A549 (cell line): ENCODE results near the gene SPIN2A. TPM values are rescaled to one million over a fixed set of nuclear protein-coding genes. Genes with fewer than 3 reads are reported as not detected.
"Not testable (repeated sequence)": the region's sequence is repeated elsewhere in the genome, so short reads cannot be mapped to it uniquely, and the experiment has no call there.

Experiments used
- ATAC-seq, 2 experiments: fragments of 200-7000 bp in 1 of 2; fragments of >200 bp in 1 of 2; cut with Nextera tagmentation in 1 of 2; cut with Tn5 transposase in 1 of 2; 3 replicates each; pipeline versions ENCODE4 v1.8.0 to v1.9.1; 2018 to 2020; ENCODE audit warnings: mild to moderate bottlenecking in 1 of 2, moderate library complexity in 1 of 2
- CTCF ChIA-PET: fragments of 300-600 bp; sonication (Branson Sonifier 250); formaldehyde crosslinking; extraction: SDS; loops from one replicate; lab custom pipeline; 2021; ENCODE audit warnings: antibody characterized with exemption, inconsistent platforms; lab: Yijun Ruan, JAX
- POLR2A ChIA-PET: fragments of 350-600 bp; formaldehyde crosslinking; extraction: SDS; loops from one replicate; lab custom pipeline; 2021; ENCODE audit warnings: antibody characterized with exemption, inconsistent platforms; lab: Yijun Ruan, JAX
- DNase-seq, 2 experiments: peaks; one replicate each; pipeline versions ENCODE4 v3.0.0 to v3.0.0-alpha.2; 2011 to 2016; ENCODE audit warnings: low read depth in 1 of 2, low spot score in 1 of 2
- FAIRE-seq: peaks from 2 replicates; lab custom pipeline; 2011; peaks lifted over from hg19 to GRCh38; lab: Jason Lieb, UNC
- H3K27ac ChIP-seq, 2 experiments: fragments of >200 bp; sonication (Bioruptor Twin); formaldehyde crosslinking; 3 replicates each; pipeline ENCODE4 v1.5.1; 2016 to 2017
- H3K4me1 ChIP-seq: fragments of >200 bp; sonication (Bioruptor Twin); formaldehyde crosslinking; 3 replicates; pipeline ENCODE4 v1.6.1; 2016
- H3K4me2 ChIP-seq: fragments of >200 bp; sonication (Bioruptor Twin); formaldehyde crosslinking; 3 replicates; pipeline ENCODE4 v1.6.1; 2016
- H3K4me3 ChIP-seq: fragments of >200 bp; sonication (Bioruptor Twin); formaldehyde crosslinking; 3 replicates; pipeline ENCODE4 v1.5.1; 2016
- H3K9me3 ChIP-seq: fragments of >200 bp; sonication (Bioruptor Twin); formaldehyde crosslinking; 3 replicates; pipeline ENCODE4 v1.6.1; 2016
- FOSB ChIP-seq: fragments of 250-450 bp; sonication (Bioruptor Pico); IDR thresholded peaks from 2 replicates; pipeline ENCODE4 v1.5.0; 2020; ENCODE audit warnings: mild to moderate bottlenecking, moderate library complexity
- FOXS1 ChIP-seq: fragments of 250-450 bp; sonication (Bioruptor Pico); IDR thresholded peaks from 2 replicates; pipeline ENCODE4 v1.5.0; 2020; ENCODE audit warnings: mild to moderate bottlenecking, moderate library complexity
- HDAC2 ChIP-seq: fragments of 200-600 bp; sonication (generic); IDR thresholded peaks from 2 replicates; pipeline ENCODE4 v1.6.1; 2016
- JUNB ChIP-seq: fragments of >200 bp; sonication (Bioruptor Twin); formaldehyde crosslinking; IDR thresholded peaks from 2 replicates; pipeline ENCODE4 v1.6.1; 2016
- MAFK ChIP-seq: fragments of 450-650 bp; IDR thresholded peaks from 2 replicates; pipeline ENCODE4 v1.6.1; 2014; ENCODE audit not compliant: partially characterized antibody
- MAZ ChIP-seq: fragments of 150-350 bp; IDR thresholded peaks from 2 replicates; pipeline ENCODE4 v1.6.1; 2014; ENCODE audit warnings: antibody characterized with exemption, low read depth, low read length, borderline replicate concordance
- NFE2L2 ChIP-seq: fragments of 150-350 bp; conservative IDR thresholded peaks from 2 replicates; pipeline ENCODE4 v1.6.1; 2014; ENCODE audit warnings: low read length
- NPAS2 ChIP-seq: fragments of 250-450 bp; sonication (Bioruptor Pico); IDR thresholded peaks from 2 replicates; pipeline ENCODE4 v1.8.0; 2022; ENCODE audit warnings: mild to moderate bottlenecking, moderate library complexity, borderline replicate concordance
- PBX3 ChIP-seq: IDR thresholded peaks from 2 replicates; pipeline ENCODE4 v1.6.1; 2012
- POLR2A ChIP-seq: IDR thresholded peaks from 2 replicates; pipeline ENCODE4 v1.6.1; 2012; ENCODE audit warnings: mild to moderate bottlenecking, low read length
- RAD21 ChIP-seq, 2 experiments: fragments of >200 bp in 1 of 2; sonication (Bioruptor Twin) in 1 of 2; formaldehyde crosslinking in 1 of 2; IDR thresholded peaks in 1 of 2; conservative IDR thresholded peaks in 1 of 2; 2 replicates in 1 of 2; 3 replicates in 1 of 2; pipeline ENCODE4 v1.6.1; 2012 to 2018; ENCODE audit warnings: inconsistent platforms in 1 of 2
- RFX5 ChIP-seq: fragments of 450-650 bp; IDR thresholded peaks from 2 replicates; pipeline ENCODE4 v1.7.1; 2014; ENCODE audit warnings: antibody characterized with exemption, mild to moderate bottlenecking, moderate library complexity
- SMC3 ChIP-seq: fragments of >200 bp; sonication (Bioruptor Twin); formaldehyde crosslinking; IDR thresholded peaks from 3 replicates; pipeline ENCODE4 v1.6.1; 2018; ENCODE audit warnings: inconsistent platforms
- TFCP2L1 ChIP-seq: fragments of 250-450 bp; sonication (Bioruptor Pico); IDR thresholded peaks from 2 replicates; pipeline ENCODE4 v1.5.0; 2021; ENCODE audit warnings: mild to moderate bottlenecking
- USF2 ChIP-seq: fragments of 450-650 bp; IDR thresholded peaks from 2 replicates; pipeline ENCODE4 v1.6.1; 2014; ENCODE audit warnings: antibody characterized with exemption
- WGBS: methylation state at CpG from one replicate; pipeline ENCODE4 v1.1.6; 2017; ENCODE audit errors: missing lambda C conversion rate; 5-methylcytosine and 5-hydroxymethylcytosine counted together
- polyA plus RNA-seq, 4 experiments: library from polyadenylated mRNA; depleted of rRNA in 3 of 4; stranded (reverse); fragments of >200 nt; fragmentation: RNase III in 1 of 4; extraction: RNeasy Plus Mini Kit Qiagen cat#74134 plus additional on column Dnase treatment in 1 of 4; gene quantifications; 2 replicates in 3 of 4; 3 replicates in 1 of 4; pipeline ENCODE4 v1.2.3, GENCODE V29; 2011 to 2017
- TF ChIP-seq, protein P1 (sequence below): IDR thresholded peaks from 2 replicates; pipeline ENCODE4 v1.6.1; 2012

SPIN2A gene
- polyA plus RNA-seq, 2 of the 4 experiments (the other 2 are of a cell fraction): 0.21 to 0.31 TPM

GRCh38 chrX:57121162-57121755, 15.9 kb downstream of the SPIN2A start, which contains the start of gene SPIN2B (continued):
- no peak for TF ChIP-seq JUNB
- no peak for TF ChIP-seq RAD21 (conservative IDR thresholded peaks at IDR 0.05 in 1 of 2, IDR thresholded peaks at IDR 0.05 in 1 of 2)
- TF ChIP-seq HDAC2: no peak

DNA sequence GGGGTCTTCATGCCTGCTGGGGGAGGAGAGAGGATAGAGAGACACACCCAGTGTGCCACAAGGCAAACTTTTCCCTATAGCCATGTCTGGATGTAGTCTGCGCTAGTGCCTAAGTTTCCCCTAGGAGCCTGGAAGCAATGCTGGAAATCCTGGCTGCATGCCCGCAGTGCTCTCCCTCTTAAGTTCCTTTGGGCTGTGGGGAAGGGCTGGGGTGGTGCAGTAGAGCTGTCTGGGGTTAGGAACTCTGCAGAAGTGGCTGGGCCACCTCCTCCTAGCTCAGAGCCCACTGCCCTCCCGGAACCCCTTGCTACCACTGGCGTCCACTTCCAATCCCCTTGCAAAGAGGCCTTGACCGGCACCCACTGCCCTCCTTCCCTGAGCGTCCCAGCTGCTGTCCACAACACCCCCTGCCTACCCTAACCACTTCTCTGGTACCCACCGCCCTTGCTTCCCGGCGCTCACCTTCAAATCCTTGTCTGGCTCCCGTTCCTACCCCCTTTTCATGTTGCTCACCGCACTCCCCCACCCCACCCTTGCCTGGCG, 16.5 kb downstream of the SPIN2A start:
- H3K9me3 ChIP-seq, DNase-seq, CTCF ChIA-PET, H3K4me1 ChIP-seq, FAIRE-seq: not testable (repeated sequence)
- H3K4me2 ChIP-seq: peak overlapping the region; percentile 67
- peak overlapping the region; percentile 72 for H3K4me3 ChIP-seq
- ATAC-seq: peak in 1 of 2 experiments; percentile 48; a peak in 4 of 6 replicates
- H3K27ac ChIP-seq: peak overlapping the region; percentile 84 to 90
- POLR2A ChIA-PET: interaction anchor here (1.7 kb wide), 1 partner anchor 125 kb away, joined by 8 read pairs; the partner anchor contains the start of gene SPIN3
- WGBS: 10% methylated on average over 6 of the region's 12 CpGs

GRCh38 chrX:57119416-57119815, 17.8 kb downstream of the SPIN2A start:
- Histone ChIP-seq H3K27ac (no peak overlapping the region), H3K4me3 (no peak overlapping the region), H3K4me2 (no peak overlapping the region), H3K4me1 (peaks cover 4% of the 10 kb centered on the region; the same call in 1 of the 3 replicates), H3K9me3 (no peaks in the 10 kb centered on the region)
- CTCF ChIA-PET: no interaction called here
- 85% methylated on average over 1 of the region's 1 CpG for WGBS
- FAIRE-seq (no peak), ATAC-seq (no peak), DNase-seq (no peak)
- TF ChIP-seq FOXS1 (CRISPR knock-in tag) (no peak), USF2 (no peak), RFX5 (no peak), SMC3 (no peak), NPAS2 (no peak), MAZ (no peak), MAFK (no peak), PBX3 (no peak), POLR2A (no peak), NFE2L2 (no peak), TFCP2L1 (CRISPR knock-in tag) (no peak)
- TF ChIP-seq, protein P1, sequence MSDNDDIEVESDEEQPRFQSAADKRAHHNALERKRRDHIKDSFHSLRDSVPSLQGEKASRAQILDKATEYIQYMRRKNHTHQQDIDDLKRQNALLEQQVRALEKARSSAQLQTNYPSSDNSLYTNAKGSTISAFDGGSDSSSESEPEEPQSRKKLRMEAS: no peak
- POLR2A ChIA-PET: no interaction called here

- H3K27ac ChIP-seq, H3K4me3 ChIP-seq, POLR2A ChIA-PET, CTCF ChIA-PET, H3K4me1 ChIP-seq, H3K9me3 ChIP-seq, ATAC-seq, DNase-seq, FAIRE-seq, H3K4me2 ChIP-seq: not testable (repeated sequence)
- 63% methylated on average over 4 of the region's 4 CpGs for WGBS
Observed at GRCh38 chrX:57117566-57117965, 19.6 kb downstream of the SPIN2A start.

- 65% methylated on average over 2 of the region's 2 CpGs for WGBS
- CTCF ChIA-PET: no interaction called here
- POLR2A ChIA-PET: no interaction called here
Observed at GRCh38 chrX:57104921-57105398, 32.2 kb downstream of the SPIN2A start.

More at GRCh38 chrX:57104921-57105398, 32.2 kb downstream of the SPIN2A start:
- no peaks in the 10 kb centered on the region for H3K9me3 ChIP-seq
- H3K4me3 ChIP-seq: no peak overlapping the region
- DNase-seq: no peak
- H3K27ac ChIP-seq: no peak overlapping the region
- FAIRE-seq: no peak
- no peak for ATAC-seq
- H3K4me2 ChIP-seq: no peak overlapping the region
- TF ChIP-seq FOSB (CRISPR knock-in tag): no peak
- H3K4me1 ChIP-seq: no peaks in the 10 kb centered on the region
